ENCODE data around the gene HLCS. TPM values are rescaled to one million over a fixed set of nuclear protein-coding genes. Genes with fewer than 3 reads are reported as not detected.

The HLCS gene
- total and polyA plus RNA-seq, 2 of the 4 experiments (the other 2 are of a cell fraction): 10.6 to 21.0 TPM

GRCh38 chr21:36960676-36961284 lies 5.7 kb downstream of the HLCS start:
- intact Hi-C loops (cut with micrococcal nuclease) (no loop called here), in situ Hi-C loops (cut with MboI; ENCODE audit: low sequenced_read_pairs) (no loop called here), dilution Hi-C loops (cut with HindIII; ENCODE audit: low sequenced_read_pairs, unreplicated experiment) (no loop called here)
- no peak overlapping the region for H2BK15ac ChIP-seq (ENCODE audit: low read depth, low read length)
- no peak overlapping the region for H2BK120ac ChIP-seq (ENCODE audit: low read depth, low read length)
- H3K36me3 ChIP-seq (ENCODE audit: control insufficient read depth, insufficient read depth, low read length): peaks cover 20% of the 10 kb centered on the region
- H4K5ac ChIP-seq (ENCODE audit: low read depth, low read length): no peak overlapping the region
- H3K4me1 ChIP-seq (ENCODE audit: control insufficient read depth, insufficient read depth, low read length): peaks cover 1% of the 10 kb centered on the region
- H3K9me1 ChIP-seq (ENCODE audit: insufficient read depth, low read length): peaks cover 8% of the 10 kb centered on the region
- H3K79me1 ChIP-seq (ENCODE audit: low read depth in 1 of 2, low read length in 2 of 2): peaks cover 9 to 23% of the 10 kb centered on the region in 2 experiments
- H3K23ac ChIP-seq (ENCODE audit: low read depth, low read length): no peak overlapping the region
- no peak overlapping the region for H3K14ac ChIP-seq (replicated peaks; ENCODE audit: low read depth, low read length)
- H3K4me2 ChIP-seq (ENCODE audit: low read depth, low read length): no peak overlapping the region
- H2BK5ac ChIP-seq (ENCODE audit: low read depth, low read length, poor library complexity, severe bottlenecking): no peak overlapping the region
- no peak overlapping the region for H2AK5ac ChIP-seq (ENCODE audit: low read depth, low read length)
- no TSS peak for BruUV-seq (replicated peaks)
- WGBS, 2 experiments (ENCODE audit: extremely low coverage in 2 of 2, insufficient read length in 1 of 2): no CpG with 5 or more reads among the region's 8 CpGs
- no peak overlapping the region for H2AK9ac ChIP-seq (replicated peaks; ENCODE audit: low read depth, low read length, poor library complexity)
- ChIA-PET POLR2A (ENCODE audit: unreplicated experiment) (no interaction called here), CTCF (no interaction called here)
- no peak for TF ChIP-seq BHLHE40 (IDR thresholded peaks at IDR 0.05; ENCODE audit: low read depth, low read length)
- TF ChIP-seq NFE2L2 (IDR thresholded peaks at IDR 0.05; ENCODE audit: low read depth, low read length): no peak
- TF ChIP-seq SMC3 (IDR thresholded peaks at IDR 0.05; ENCODE audit: low read depth, low read length): no peak
- no peak for TF ChIP-seq CTCF (conservative IDR thresholded peaks at IDR 0.05; ENCODE audit: low read depth, low read length)
- no peak for TF ChIP-seq MXI1 (IDR thresholded peaks at IDR 0.05; ENCODE audit: borderline replicate concordance, low read depth, low read length)
- no peak for TF ChIP-seq RAD21 (IDR thresholded peaks at IDR 0.05; ENCODE audit: low read length)
- no peak for TF ChIP-seq MAFK (IDR thresholded peaks at IDR 0.05; ENCODE audit: low read depth, low read length)
- no peak for TF ChIP-seq POLR2A (IDR thresholded peaks at IDR 0.05; ENCODE audit: low read depth, low read length)
- no peak for TF ChIP-seq FOS (IDR thresholded peaks at IDR 0.05; ENCODE audit: low read depth, low read length)
- no peak overlapping the region for H3K56ac ChIP-seq (ENCODE audit: extremely low read depth, insufficient read depth, low read length)
- no peaks in the 10 kb centered on the region for H3K9me3 ChIP-seq (ENCODE audit: control insufficient read depth, insufficient read depth, low read length)
- H3K27me3 ChIP-seq (ENCODE audit: control insufficient read depth, insufficient read depth, low read length): no peaks in the 10 kb centered on the region
- H3K9ac ChIP-seq (ENCODE audit: low read depth, low read length): no peak overlapping the region
- no peak overlapping the region for H3K4me3 ChIP-seq (ENCODE audit: insufficient read depth, low read depth, low read length)
- ATAC-seq (ENCODE audit: low read depth): no peak
- no peak overlapping the region for H2BK20ac ChIP-seq (ENCODE audit: low read depth, low read length)
- DNase-seq: no peak
- H4K8ac ChIP-seq (ENCODE audit: low read depth in 2 of 2, low read length in 2 of 2): no peak overlapping the region
- no peak overlapping the region for H3K4ac ChIP-seq (ENCODE audit: low read depth, low read length)
- no peaks in the 10 kb centered on the region for H4K20me1 ChIP-seq (ENCODE audit: insufficient read depth, low read length)
- H2AFZ ChIP-seq (replicated peaks; ENCODE audit: low read length, poor library complexity): no peak overlapping the region
- H3K18ac ChIP-seq (ENCODE audit: low read depth, low read length): no peak overlapping the region
- H4K91ac ChIP-seq (ENCODE audit: insufficient read depth, low read depth, low read length): no peak overlapping the region
- no peak overlapping the region for H3K27ac ChIP-seq (ENCODE audit: insufficient read depth, low read length)

All from IMR-90 (cell line).